Neuronal stem cell (in vitro differentiated cells): ENCODE measurements around the gene FCGBP.
A peak's percentile ranks its signal among the peaks of the same experiment; 100 is the strongest.

Experiments
- DNase-seq: peaks from one replicate; pipeline ENCODE4 v3.0.0-alpha.2; 2013; ENCODE audit warnings: low spot score
- H2AFZ ChIP-seq: one replicate; pipeline ENCODE4 v1.6.1; 2013; ENCODE audit warnings: mild to moderate bottlenecking, low read length, inconsistent platforms
- H2AK5ac ChIP-seq: 2 replicates; pipeline ENCODE4 v1.6.1; 2013; ENCODE audit warnings: low read depth, mild to moderate bottlenecking, inconsistent platforms, low read length, moderate library complexity, mixed read lengths
- H2BK120ac ChIP-seq: 2 replicates; pipeline ENCODE4 v1.6.1; 2013; ENCODE audit warnings: low read depth, mild to moderate bottlenecking, inconsistent platforms, low read length, moderate library complexity, mixed read lengths
- H2BK12ac ChIP-seq: one replicate; pipeline ENCODE4 v1.6.1; 2013; ENCODE audit warnings: low read length, inconsistent platforms
- H2BK15ac ChIP-seq: 2 replicates; pipeline ENCODE4 v1.6.1; 2013; ENCODE audit warnings: mild to moderate bottlenecking, low read length, inconsistent platforms, mixed read lengths
- H2BK5ac ChIP-seq: one replicate; pipeline ENCODE4 v1.6.1; 2013; ENCODE audit warnings: inconsistent platforms, mild to moderate bottlenecking, low read length, moderate library complexity
- H3K14ac ChIP-seq: one replicate; pipeline ENCODE4 v1.6.1; 2013; ENCODE audit warnings: low read length, inconsistent platforms
- H3K18ac ChIP-seq: 2 replicates; pipeline ENCODE4 v1.6.1; 2013; ENCODE audit warnings: low read length, inconsistent platforms
- H3K23ac ChIP-seq: 2 replicates; pipeline ENCODE4 v1.6.1; 2013; ENCODE audit warnings: low read depth, mild to moderate bottlenecking, mixed read lengths, low read length, inconsistent platforms; ENCODE audit not compliant: poor library complexity
- H3K27ac ChIP-seq: replicated peaks from 3 replicates; pipeline ENCODE4 v1.5.1; 2013; ENCODE audit warnings: low read length, inconsistent platforms
- H3K27me3 ChIP-seq, 3 experiments: 2 replicates each; pipeline ENCODE4 v1.6.1; 2013; ENCODE audit warnings: low read length in 3 of 3, mild to moderate bottlenecking in 2 of 3, inconsistent platforms in 1 of 3, low read depth in 1 of 3, mixed read lengths in 1 of 3, moderate library complexity in 1 of 3; ENCODE audit not compliant: control insufficient read depth in 3 of 3, insufficient read depth in 3 of 3
- H3K36me3 ChIP-seq, 2 donors: replicated peaks in 1 of 2; 2 replicates each; pipeline ENCODE4 v1.6.1; 2013; ENCODE audit warnings: low read length in 2 of 2; ENCODE audit not compliant: control insufficient read depth in 2 of 2, insufficient read depth in 2 of 2
- H3K4ac ChIP-seq: 2 replicates; pipeline ENCODE4 v1.6.1; 2013; ENCODE audit warnings: inconsistent platforms, mild to moderate bottlenecking, low read length, moderate library complexity
- H3K4me1 ChIP-seq, 2 donors: 1 replicate in 1 of 2; 2 replicates in 1 of 2; pipeline ENCODE4 v1.6.1; 2013; ENCODE audit warnings: low read length in 2 of 2, low read depth in 1 of 2; ENCODE audit not compliant: control insufficient read depth in 2 of 2, insufficient read depth in 1 of 2
- H3K4me2 ChIP-seq: one replicate; pipeline ENCODE4 v1.6.1; 2013; ENCODE audit warnings: mild to moderate bottlenecking, low read length, inconsistent platforms; ENCODE audit not compliant: insufficient read depth, poor library complexity, severe bottlenecking
- H3K4me3 ChIP-seq, 2 donors: 2 replicates each; pipeline ENCODE4 v1.5.1; 2013; ENCODE audit warnings: low read length in 2 of 2, mild to moderate bottlenecking in 2 of 2, inconsistent platforms in 1 of 2, moderate library complexity in 1 of 2
- H3K79me1 ChIP-seq: one replicate; pipeline ENCODE4 v1.6.1; 2013; ENCODE audit warnings: low read depth, mild to moderate bottlenecking, inconsistent platforms, low read length, moderate library complexity
- H3K9ac ChIP-seq: one replicate; pipeline ENCODE4 v1.6.1; 2013; ENCODE audit warnings: mild to moderate bottlenecking, low read depth, low read length, inconsistent platforms; ENCODE audit not compliant: poor library complexity
- H3K9me3 ChIP-seq, 2 donors: replicated peaks in 1 of 2; 2 replicates each; pipeline versions ENCODE3 to v1.6.1; 2013; ENCODE audit warnings: low read length in 2 of 2, mild to moderate bottlenecking in 2 of 2, inconsistent platforms in 1 of 2, low read depth in 1 of 2, mixed read lengths in 1 of 2, moderate library complexity in 1 of 2; ENCODE audit not compliant: control insufficient read depth in 2 of 2, insufficient read depth in 1 of 2
- H4K8ac ChIP-seq: one replicate; pipeline ENCODE4 v1.6.1; 2013; ENCODE audit warnings: low read depth, mild to moderate bottlenecking, inconsistent platforms, low read length, moderate library complexity
- H4K91ac ChIP-seq: one replicate; pipeline ENCODE4 v1.6.1; 2013; ENCODE audit warnings: low read length, low read depth, mild to moderate bottlenecking, inconsistent platforms; ENCODE audit not compliant: poor library complexity
- WGBS, 2 donors: extraction: QIAGEN DNeasy Blood & Tissue Kit; methylation state at CpG; one replicate each; pipeline ENCODE4 v1.1.7; 2013; ENCODE audit warnings: missing lambda C conversion rate in 2 of 2, mixed read lengths in 1 of 2; ENCODE audit not compliant: insufficient read length in 2 of 2, insufficient replicate concordance in 1 of 2; ENCODE audit errors: extremely low coverage in 2 of 2; 5-methylcytosine and 5-hydroxymethylcytosine counted together

Gene FCGBP

GRCh38 chr19:39935364-39935661, 879 bp upstream of the FCGBP start:
- Histone ChIP-seq H4K8ac (no peak overlapping the region), H2BK15ac (peak overlapping the region; percentile 75), H3K9me3 (no peaks in the 10 kb centered on the region), H2BK12ac (no peak overlapping the region), H3K4me1 (peaks cover 0 to 2% of the 10 kb centered on the region in 2 donors), H3K4me3 (no peak overlapping the region), H2BK5ac (no peak overlapping the region), H2AK5ac (peak overlapping the region; percentile 27), H3K27ac (no peak overlapping the region), H3K79me1 (no peaks in the 10 kb centered on the region), H2BK120ac (no peak overlapping the region), H3K4ac (no peak overlapping the region), H3K23ac (no peak overlapping the region), H4K91ac (no peak overlapping the region), H3K36me3 (no peaks in the 10 kb centered on the region), H3K9ac (no peak overlapping the region), H3K18ac (peak overlapping the region; percentile 89), H3K27me3 (no peaks in the 10 kb centered on the region), H3K4me2 (no peak overlapping the region), H2AFZ (no peak overlapping the region), H3K14ac (no peak overlapping the region)
- DNase-seq = no peak
- no CpG with 5 or more reads among the region's 5 CpGs for WGBS, 2 donors

- WGBS, 2 donors = no CpG with 5 or more reads among the region's 3 CpGs
- H3K4ac ChIP-seq = no peak overlapping the region
Measured at GRCh38 chr19:39929750-39930149, 4.7 kb downstream of the FCGBP start.

GRCh38 chr19:39928357-39928725, 6.1 kb downstream of the FCGBP start:
- WGBS, 2 donors = no CpG with 5 or more reads among the region's 3 CpGs

More at GRCh38 chr19:39929750-39930149, 4.7 kb downstream of the FCGBP start:
- Histone ChIP-seq H2AFZ (no peak overlapping the region), H3K4me3 (no peak overlapping the region), H2BK12ac (no peak overlapping the region), H3K9ac (no peak overlapping the region), H3K27ac (no peak overlapping the region), H4K8ac (no peak overlapping the region), H3K4me1 (no peaks in the 10 kb centered on the region), H2BK15ac (no peak overlapping the region), H3K36me3 (no peaks in the 10 kb centered on the region), H2BK5ac (no peak overlapping the region), H2AK5ac (no peak overlapping the region), H3K4me2 (no peak overlapping the region), H2BK120ac (no peak overlapping the region), H3K14ac (no peak overlapping the region), H3K27me3 (no peaks in the 10 kb centered on the region), H4K91ac (no peak overlapping the region), H3K23ac (no peak overlapping the region), H3K9me3 (no peaks in the 10 kb centered on the region), H3K79me1 (no peaks in the 10 kb centered on the region), H3K18ac (no peak overlapping the region)
- DNase-seq = no peak

GRCh38 chr19:39927524-39928356, 6.7 kb downstream of the FCGBP start:
- Histone ChIP-seq H3K36me3 (no peaks in the 10 kb centered on the region), H3K9ac (no peak overlapping the region), H2BK15ac (peak overlapping the region; percentile 37), H3K4me1 (no peaks in the 10 kb centered on the region), H2AFZ (no peak overlapping the region), H2BK12ac (peak overlapping the region; percentile 41), H4K91ac (peak overlapping the region; percentile 72), H2BK120ac (no peak overlapping the region), H4K8ac (peak overlapping the region; percentile 65), H3K27ac (no peak overlapping the region), H2AK5ac (peak overlapping the region; percentile 4), H2BK5ac (no peak overlapping the region), H3K4ac (no peak overlapping the region), H3K27me3 (no peaks in the 10 kb centered on the region), H3K23ac (no peak overlapping the region), H3K9me3 (no peaks in the 10 kb centered on the region), H3K18ac (peak overlapping the region; percentile 11), H3K79me1 (peaks cover 2% of the 10 kb centered on the region), H3K4me2 (no peak overlapping the region), H3K4me3 (peak overlapping the region in 1 of 2 donors; percentile 28), H3K14ac (peak overlapping the region; percentile 85)
- no CpG with 5 or more reads among the region's 23 CpGs for WGBS, 2 donors
- no peak for DNase-seq

More at GRCh38 chr19:39928357-39928725, 6.1 kb downstream of the FCGBP start:
- Histone ChIP-seq H3K18ac (no peak overlapping the region), H3K9ac (no peak overlapping the region), H4K91ac (no peak overlapping the region), H3K4me1 (no peaks in the 10 kb centered on the region), H2BK120ac (no peak overlapping the region), H3K27me3 (no peaks in the 10 kb centered on the region), H3K27ac (no peak overlapping the region), H3K9me3 (no peaks in the 10 kb centered on the region), H3K14ac (no peak overlapping the region), H4K8ac (no peak overlapping the region), H3K23ac (no peak overlapping the region), H2BK5ac (no peak overlapping the region), H2AFZ (no peak overlapping the region), H2BK12ac (no peak overlapping the region), H2AK5ac (no peak overlapping the region), H3K79me1 (peaks cover 2% of the 10 kb centered on the region), H3K36me3 (no peaks in the 10 kb centered on the region), H3K4ac (no peak overlapping the region), H3K4me2 (no peak overlapping the region), H3K4me3 (no peak overlapping the region), H2BK15ac (no peak overlapping the region)
- no peak for DNase-seq
